KMS-11 (cell line): ENCODE data around the gene WNT3A.
A peak's percentile ranks its signal among the peaks of the same experiment; 100 is the strongest.

Experiments
- H2AFZ ChIP-seq: fragments of 200-600 bp; sonication (generic); 2 replicates; pipeline ENCODE4 v1.6.1; 2016; ENCODE audit warnings: antibody characterized with exemption, mixed run types, low read depth
- H3K27ac ChIP-seq: fragments of 200-600 bp; sonication (generic); 2 replicates; pipeline ENCODE4 v1.6.1; 2016; ENCODE audit warnings: mild to moderate bottlenecking, mixed run types
- H3K27me3 ChIP-seq: fragments of 200-600 bp; sonication (generic); 2 replicates; pipeline ENCODE4 v1.6.1; 2017; ENCODE audit warnings: mild to moderate bottlenecking, low read depth, mixed run types, moderate library complexity; ENCODE audit not compliant: insufficient read depth
- H3K36me3 ChIP-seq: fragments of 200-600 bp; sonication (generic); 2 replicates; pipeline ENCODE4 v1.6.1; 2017; ENCODE audit warnings: mild to moderate bottlenecking, mixed run types; ENCODE audit not compliant: insufficient read depth
- H3K4me1 ChIP-seq: fragments of 200-600 bp; sonication (generic); 2 replicates; pipeline ENCODE4 v1.6.1; 2016; ENCODE audit warnings: mild to moderate bottlenecking, low read depth, mixed run types; ENCODE audit not compliant: poor library complexity, severe bottlenecking
- H3K4me2 ChIP-seq: fragments of 200-600 bp; sonication (generic); 2 replicates; pipeline ENCODE4 v1.7.0; 2016; ENCODE audit warnings: mild to moderate bottlenecking, mixed run types
- H3K4me3 ChIP-seq: fragments of 200-600 bp; sonication (generic); IDR thresholded peaks from 2 replicates; pipeline ENCODE4 v1.6.1; 2017; ENCODE audit warnings: low read depth, low read length, mixed read lengths; ENCODE audit not compliant: insufficient read depth
- H3K79me2 ChIP-seq: fragments of 200-600 bp; sonication (generic); 2 replicates; pipeline ENCODE4 v1.6.1; 2016; ENCODE audit warnings: low read depth, mixed run types; ENCODE audit not compliant: insufficient read depth
- H3K9ac ChIP-seq: fragments of 200-600 bp; sonication (generic); 2 replicates; pipeline ENCODE4 v1.6.1; 2016; ENCODE audit warnings: mild to moderate bottlenecking, mixed run types
- H4K20me1 ChIP-seq: fragments of 200-600 bp; sonication (generic); 2 replicates; pipeline ENCODE4 v1.6.1; 2016; ENCODE audit warnings: mild to moderate bottlenecking, mixed run types; ENCODE audit not compliant: insufficient read depth
- TF ChIP-seq, protein P1 (sequence below): fragments of 200-600 bp; sonication (generic); conservative IDR thresholded peaks from 2 replicates; pipeline ENCODE4 v1.6.1; 2017; ENCODE audit warnings: low read depth, mild to moderate bottlenecking, antibody characterized with exemption, low read length, moderate library complexity, mixed read lengths

WNT3A gene

DNA sequence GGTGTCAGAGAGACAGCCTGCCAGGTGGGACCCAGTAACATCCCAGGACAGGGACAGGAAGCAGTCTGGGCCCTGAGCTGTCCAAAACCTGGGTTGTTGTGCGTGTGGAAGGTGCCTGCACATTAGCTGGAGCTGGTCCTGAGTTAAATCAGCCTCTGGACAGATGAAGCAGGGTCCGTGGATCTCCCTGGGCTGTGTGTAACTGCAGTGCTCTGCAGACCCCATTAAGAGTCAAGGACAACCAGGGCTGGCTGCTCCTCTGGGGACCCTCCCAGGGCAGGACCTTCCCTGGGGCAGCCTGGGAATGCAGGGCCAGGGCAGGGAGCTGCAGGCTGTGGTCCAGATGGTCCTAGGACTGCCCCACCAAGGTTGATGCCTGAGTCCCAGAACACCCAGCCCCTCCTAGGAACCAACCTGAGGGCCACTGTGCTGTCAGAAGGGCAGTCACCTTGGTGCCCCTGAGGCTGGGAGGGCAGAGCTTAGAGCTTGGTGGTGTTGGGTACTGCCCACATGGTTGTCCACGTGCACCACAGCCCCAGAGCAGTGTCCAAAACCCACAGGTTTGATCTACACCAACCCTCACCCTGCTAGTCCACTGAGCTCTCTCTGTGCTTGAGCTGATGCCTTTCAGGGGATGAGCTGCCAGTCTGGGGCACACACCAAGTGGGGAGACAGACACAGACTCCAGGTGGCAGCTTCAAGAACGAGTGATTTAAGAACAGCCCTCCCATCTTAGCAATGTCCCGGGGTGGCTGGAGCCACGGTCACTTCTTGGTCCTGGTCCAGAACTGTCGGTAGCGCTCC lies 99.4 kb downstream of the WNT3A start:
- Histone ChIP-seq H3K4me1 (peaks cover 25% of the 10 kb centered on the region), H3K4me3 (no peak overlapping the region), H3K27me3 (no peaks in the 10 kb centered on the region), H3K79me2 (peaks cover 21% of the 10 kb centered on the region; the same call in 1 of the 2 replicates), H3K9ac (no peak overlapping the region), H3K4me2 (no peak overlapping the region), H3K36me3 (no peaks in the 10 kb centered on the region; the same call in 1 of the 2 replicates), H4K20me1 (peaks cover 7% of the 10 kb centered on the region; the same call in 1 of the 2 replicates), H2AFZ (no peak overlapping the region), H3K27ac (no peak overlapping the region)
- TF ChIP-seq, protein P1, sequence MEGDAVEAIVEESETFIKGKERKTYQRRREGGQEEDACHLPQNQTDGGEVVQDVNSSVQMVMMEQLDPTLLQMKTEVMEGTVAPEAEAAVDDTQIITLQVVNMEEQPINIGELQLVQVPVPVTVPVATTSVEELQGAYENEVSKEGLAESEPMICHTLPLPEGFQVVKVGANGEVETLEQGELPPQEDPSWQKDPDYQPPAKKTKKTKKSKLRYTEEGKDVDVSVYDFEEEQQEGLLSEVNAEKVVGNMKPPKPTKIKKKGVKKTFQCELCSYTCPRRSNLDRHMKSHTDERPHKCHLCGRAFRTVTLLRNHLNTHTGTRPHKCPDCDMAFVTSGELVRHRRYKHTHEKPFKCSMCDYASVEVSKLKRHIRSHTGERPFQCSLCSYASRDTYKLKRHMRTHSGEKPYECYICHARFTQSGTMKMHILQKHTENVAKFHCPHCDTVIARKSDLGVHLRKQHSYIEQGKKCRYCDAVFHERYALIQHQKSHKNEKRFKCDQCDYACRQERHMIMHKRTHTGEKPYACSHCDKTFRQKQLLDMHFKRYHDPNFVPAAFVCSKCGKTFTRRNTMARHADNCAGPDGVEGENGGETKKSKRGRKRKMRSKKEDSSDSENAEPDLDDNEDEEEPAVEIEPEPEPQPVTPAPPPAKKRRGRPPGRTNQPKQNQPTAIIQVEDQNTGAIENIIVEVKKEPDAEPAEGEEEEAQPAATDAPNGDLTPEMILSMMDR: no peak

DNA sequence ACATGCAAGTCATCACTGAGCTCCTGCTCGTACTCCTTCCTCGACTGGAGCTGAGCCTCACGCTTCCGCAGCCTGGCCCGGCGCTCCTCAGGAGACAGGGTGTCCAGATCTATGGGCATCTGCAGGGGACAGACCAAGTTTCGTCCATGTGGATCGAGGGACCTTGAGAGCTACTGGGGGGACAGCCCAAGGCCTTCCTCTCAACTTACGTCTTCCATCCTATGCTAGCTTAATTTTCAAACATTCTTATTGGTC lies 99.9 kb downstream of the WNT3A start:
- no peak overlapping the region for H3K9ac ChIP-seq
- H3K4me3 ChIP-seq: no peak overlapping the region
- H4K20me1 ChIP-seq: peaks cover 1% of the 10 kb centered on the region; the same call in 1 of the 2 replicates
- H3K27me3 ChIP-seq: no peaks in the 10 kb centered on the region
- H3K79me2 ChIP-seq: peaks cover 16% of the 10 kb centered on the region; the same call in 1 of the 2 replicates
- H3K4me2 ChIP-seq: no peak overlapping the region
- no peak overlapping the region for H3K27ac ChIP-seq
- no peak overlapping the region for H2AFZ ChIP-seq
- no peaks in the 10 kb centered on the region; the same call in 1 of the 2 replicates for H3K36me3 ChIP-seq
- H3K4me1 ChIP-seq: peaks cover 24% of the 10 kb centered on the region
- TF ChIP-seq, protein P1: no peak

DNA sequence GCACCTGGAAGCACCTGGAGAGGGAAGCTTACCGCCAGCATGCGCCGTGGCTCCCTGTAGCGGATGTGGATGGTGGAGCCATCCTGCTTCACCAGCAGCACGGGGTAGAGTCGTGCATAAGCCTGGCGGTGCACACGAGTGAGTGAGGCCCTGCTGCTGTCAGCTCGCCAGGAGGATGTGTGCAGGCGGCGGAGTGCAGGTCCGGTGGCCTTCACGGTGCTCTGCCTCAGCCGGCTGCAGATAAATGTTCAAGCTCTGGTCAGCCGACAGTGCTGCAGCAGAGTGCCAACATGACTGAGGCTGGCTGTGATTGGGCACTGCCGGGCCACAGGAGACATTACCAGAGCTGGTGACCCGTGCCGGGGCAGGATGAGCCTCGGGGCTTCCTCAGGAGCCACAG lies 100.8 kb downstream of the WNT3A start:
- Histone ChIP-seq H3K27me3 (no peaks in the 10 kb centered on the region), H3K36me3 (no peaks in the 10 kb centered on the region; the same call in 1 of the 2 replicates), H3K4me1 (peaks cover 33% of the 10 kb centered on the region), H3K27ac (no peak overlapping the region), H4K20me1 (no peaks in the 10 kb centered on the region), H3K4me2 (peak overlapping the region; percentile 89; the same call in 1 of the 2 replicates), H3K79me2 (peaks cover 15% of the 10 kb centered on the region; the same call in 1 of the 2 replicates), H2AFZ (no peak overlapping the region), H3K9ac (no peak overlapping the region), H3K4me3 (no peak overlapping the region)
- TF ChIP-seq, protein P1: no peak

DNA sequence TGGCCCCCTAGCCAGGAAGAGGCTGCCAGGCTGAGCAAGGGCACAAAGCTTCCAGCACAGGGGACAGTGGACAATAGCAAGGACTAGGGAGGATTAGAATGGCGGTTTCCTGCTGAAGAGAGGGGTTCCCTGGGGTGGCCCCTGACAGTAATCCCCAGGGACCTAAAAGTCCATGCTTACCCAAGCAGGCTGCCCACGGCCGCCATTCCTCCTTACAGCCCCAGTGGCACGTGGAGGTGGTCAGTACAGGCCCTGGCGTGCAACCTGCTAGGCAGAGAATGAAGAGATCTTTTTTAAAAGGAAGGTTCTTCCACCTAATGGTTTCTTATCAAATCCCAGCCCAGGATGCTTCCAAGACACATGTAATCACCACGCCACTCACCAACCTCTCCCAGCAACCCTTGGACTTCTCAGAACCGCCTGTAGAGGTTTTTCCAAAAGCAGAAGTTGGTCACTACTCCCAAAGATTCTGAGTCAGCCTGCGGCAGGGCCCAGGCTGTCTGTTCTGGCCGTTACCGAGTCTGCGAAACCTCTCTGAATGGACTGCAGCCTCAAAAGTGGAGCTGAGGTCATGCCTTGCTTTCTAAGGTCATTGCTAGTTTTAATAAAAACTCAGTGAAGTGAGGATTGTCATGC lies 101.4 kb downstream of the WNT3A start:
- H2AFZ ChIP-seq: no peak overlapping the region
- no peaks in the 10 kb centered on the region; the same call in 1 of the 2 replicates for H3K36me3 ChIP-seq
- H3K4me2 ChIP-seq: peak overlapping the region; percentile 89
- peak overlapping the region; percentile 35; the same call in 1 of the 2 replicates for H3K27ac ChIP-seq
- H3K27me3 ChIP-seq: no peaks in the 10 kb centered on the region
- TF ChIP-seq, protein P1: no peak
- peaks cover 15% of the 10 kb centered on the region; the same call in 1 of the 2 replicates for H3K79me2 ChIP-seq
- no peaks in the 10 kb centered on the region for H4K20me1 ChIP-seq
- H3K9ac ChIP-seq: peak overlapping the region; percentile 86; the same call in 1 of the 2 replicates
- H3K4me3 ChIP-seq: no peak overlapping the region
- H3K4me1 ChIP-seq: peaks cover 38% of the 10 kb centered on the region
